Measurements from ENCODE around the gene TNF.

TNF gene

GRCh38 chr6:31544676-31545075 is 30.7 kb upstream of the TNF start:
- DNase-seq (ENCODE audit: low read depth, low spot score) = no peak
- TF ChIP-seq CTCF (IDR thresholded peaks at IDR 0.05; ENCODE audit: low read depth, low read length) = no peak
- in situ Hi-C loops (cut with HindIII; ENCODE audit: low sequenced_read_pairs) = no loop called here
- no peak overlapping the region for H3K4me3 ChIP-seq (ENCODE audit: low read depth, low read length)

- TF ChIP-seq CTCF (IDR thresholded peaks at IDR 0.05; ENCODE audit: low read depth, low read length) = no peak
- H3K4me3 ChIP-seq (ENCODE audit: low read depth, low read length) = no peak overlapping the region
Measured at GRCh38 chr6:31545291-31545690, 30.1 kb upstream of the TNF start.

GRCh38 chr6:31546339-31546957 is 28.9 kb upstream of the TNF start, which contains the start of gene ATP6V1G2:
Gene ATP6V1G2, minus strand, starts transcription at chr6:31546608. Its CDS starts 49 bp downstream, at chr6:31546559.
- peak within 1 kb of the TSS; percentile 55 for H3K4me3 ChIP-seq (ENCODE audit: low read depth, low read length)
- peak; percentile 96 for DNase-seq (ENCODE audit: low read depth, low spot score)
- in situ Hi-C loops (cut with HindIII; ENCODE audit: low sequenced_read_pairs) = no loop called here
- peak; percentile 100 for TF ChIP-seq CTCF (IDR thresholded peaks at IDR 0.05; ENCODE audit: low read depth, low read length)

More at GRCh38 chr6:31545291-31545690, 30.1 kb upstream of the TNF start:
- in situ Hi-C loops (cut with HindIII; ENCODE audit: low sequenced_read_pairs) = no loop called here
- DNase-seq (ENCODE audit: low read depth, low spot score) = no peak

- in situ Hi-C loops (cut with HindIII; ENCODE audit: low sequenced_read_pairs) = no loop called here
- peak within 1 kb of the TSS; percentile 55 for H3K4me3 ChIP-seq (ENCODE audit: low read depth, low read length)
Measured at GRCh38 chr6:31546958-31547726, 28.2 kb upstream of the TNF start, which contains the start of gene NFKBIL1. Gene NFKBIL1, plus strand, starts transcription at chr6:31547608. Its CDS starts 87 bp downstream, at chr6:31547695.

GRCh38 chr6:31547727-31548543 is 27.4 kb upstream of the TNF start:
- H3K4me3 ChIP-seq (ENCODE audit: low read depth, low read length) = peak overlapping the region; percentile 55
- DNase-seq (ENCODE audit: low read depth, low spot score) = no peak
- no peak for TF ChIP-seq CTCF (IDR thresholded peaks at IDR 0.05; ENCODE audit: low read depth, low read length)
- in situ Hi-C loops (cut with HindIII; ENCODE audit: low sequenced_read_pairs) = no loop called here

More at GRCh38 chr6:31546958-31547726, 28.2 kb upstream of the TNF start, which contains the start of gene NFKBIL1:
- TF ChIP-seq CTCF (IDR thresholded peaks at IDR 0.05; ENCODE audit: low read depth, low read length) = no peak
- DNase-seq (ENCODE audit: low read depth, low spot score) = peak; percentile 99

GRCh38 chr6:31548544-31548873 is 26.9 kb upstream of the TNF start:
- no peak for TF ChIP-seq CTCF (IDR thresholded peaks at IDR 0.05; ENCODE audit: low read depth, low read length)
- no peak overlapping the region for H3K4me3 ChIP-seq (ENCODE audit: low read depth, low read length)
- DNase-seq (ENCODE audit: low read depth, low spot score) = no peak
- in situ Hi-C loops (cut with HindIII; ENCODE audit: low sequenced_read_pairs) = no loop called here
